Neural progenitor cell (in vitro differentiated cells): ENCODE data around the gene HYCC1. TPM values are rescaled to one million over a fixed set of nuclear protein-coding genes. Genes with fewer than 3 reads are reported as not detected.

Source experiments
- DNase-seq: peaks from one replicate; pipeline ENCODE4 v3.0.0-alpha.2; 2016; ENCODE audit warnings: low spot score
- H2AFZ ChIP-seq: fragments of 200-600 bp; sonication (generic); replicated peaks from 2 replicates; pipeline ENCODE4 v1.6.1; 2016; ENCODE audit warnings: antibody characterized with exemption
- H3F3A ChIP-seq: fragments of 200-600 bp; sonication (generic); 2 replicates; pipeline ENCODE4 v1.6.1; 2016; ENCODE audit warnings: antibody characterized with exemption, low read depth
- H3K27ac ChIP-seq: fragments of 200-600 bp; sonication (generic); 2 replicates; pipeline ENCODE4 v1.5.1; 2016; ENCODE audit warnings: mild to moderate bottlenecking
- H3K27me3 ChIP-seq: fragments of 200-600 bp; sonication (generic); 2 replicates; pipeline ENCODE4 v1.6.1; 2016; ENCODE audit warnings: mild to moderate bottlenecking, moderate library complexity
- H3K36me3 ChIP-seq: fragments of 200-600 bp; sonication (generic); 2 replicates; pipeline ENCODE4 v1.5.1; 2016
- H3K4me1 ChIP-seq: fragments of 200-600 bp; sonication (generic); 2 replicates; pipeline ENCODE4 v1.6.1; 2016; ENCODE audit warnings: mixed run types
- H3K4me2 ChIP-seq: fragments of 200-600 bp; sonication (generic); 2 replicates; pipeline ENCODE4 v1.6.1; 2016
- H3K4me3 ChIP-seq: fragments of 200-600 bp; sonication (generic); 2 replicates; pipeline ENCODE4 v1.5.1; 2016
- H3K79me2 ChIP-seq: fragments of 200-600 bp; sonication (generic); 2 replicates; pipeline ENCODE4 v1.6.1; 2016; ENCODE audit warnings: low read depth
- H3K9ac ChIP-seq: fragments of 200-600 bp; sonication (generic); 2 replicates; pipeline ENCODE4 v1.6.1; 2016
- H3K9me3 ChIP-seq: fragments of 200-600 bp; sonication (generic); 2 replicates; pipeline ENCODE4 v1.5.1; 2016; ENCODE audit warnings: low read depth
- H4K20me1 ChIP-seq: fragments of 200-600 bp; sonication (generic); 2 replicates; pipeline ENCODE4 v1.6.1; 2016; ENCODE audit warnings: low read depth
- H3K27ac Mint-ChIP-seq: 3 replicates; pipeline ENCODE4 v1.8.0; 2021; ENCODE audit warnings: mixed read lengths
- H3K27me3 Mint-ChIP-seq: 2 replicates; pipeline ENCODE4 v1.8.0; 2022; ENCODE audit warnings: low read depth, mild to moderate bottlenecking, inconsistent platforms, moderate library complexity, mixed read lengths; ENCODE audit not compliant: insufficient read depth
- H3K36me3 Mint-ChIP-seq: 3 replicates; pipeline ENCODE4 v1.8.0; 2021; ENCODE audit warnings: mixed read lengths
- H3K4me1 Mint-ChIP-seq: 3 replicates; pipeline ENCODE4 v1.8.0; 2021; ENCODE audit warnings: mixed read lengths
- H3K4me3 Mint-ChIP-seq: 3 replicates; pipeline ENCODE4 v1.8.0; 2021; ENCODE audit warnings: mild to moderate bottlenecking, moderate library complexity, mixed read lengths
- H3K9me3 Mint-ChIP-seq: 3 replicates; pipeline ENCODE4 v1.8.0; 2020; ENCODE audit warnings: mixed read lengths
- EZH2 ChIP-seq: fragments of 200-600 bp; sonication (generic); IDR thresholded peaks from 2 replicates; pipeline ENCODE4 v1.6.1; 2017; ENCODE audit warnings: antibody characterized with exemption, mild to moderate bottlenecking, moderate library complexity
- EZH2phosphoT487 ChIP-seq: fragments of 200-600 bp; sonication (generic); IDR thresholded peaks from 2 replicates; pipeline ENCODE4 v1.6.1; 2017; ENCODE audit warnings: antibody characterized with exemption
- total RNA-seq: library from RNA; depleted of rRNA; stranded (reverse); fragments of >200 nt; gene quantifications from 2 replicates; pipeline ENCODE4 v1.2.3, GENCODE V29; 2015; ENCODE audit warnings: low replicate concordance
- TF ChIP-seq, protein P1 (sequence below): fragments of 200-600 bp; sonication (generic); IDR thresholded peaks from 2 replicates; pipeline ENCODE4 v1.5.1; 2017; ENCODE audit warnings: antibody characterized with exemption, mild to moderate bottlenecking

The HYCC1 gene
- total RNA-seq = 91.0 and 148 TPM in 2 replicates

DNA sequence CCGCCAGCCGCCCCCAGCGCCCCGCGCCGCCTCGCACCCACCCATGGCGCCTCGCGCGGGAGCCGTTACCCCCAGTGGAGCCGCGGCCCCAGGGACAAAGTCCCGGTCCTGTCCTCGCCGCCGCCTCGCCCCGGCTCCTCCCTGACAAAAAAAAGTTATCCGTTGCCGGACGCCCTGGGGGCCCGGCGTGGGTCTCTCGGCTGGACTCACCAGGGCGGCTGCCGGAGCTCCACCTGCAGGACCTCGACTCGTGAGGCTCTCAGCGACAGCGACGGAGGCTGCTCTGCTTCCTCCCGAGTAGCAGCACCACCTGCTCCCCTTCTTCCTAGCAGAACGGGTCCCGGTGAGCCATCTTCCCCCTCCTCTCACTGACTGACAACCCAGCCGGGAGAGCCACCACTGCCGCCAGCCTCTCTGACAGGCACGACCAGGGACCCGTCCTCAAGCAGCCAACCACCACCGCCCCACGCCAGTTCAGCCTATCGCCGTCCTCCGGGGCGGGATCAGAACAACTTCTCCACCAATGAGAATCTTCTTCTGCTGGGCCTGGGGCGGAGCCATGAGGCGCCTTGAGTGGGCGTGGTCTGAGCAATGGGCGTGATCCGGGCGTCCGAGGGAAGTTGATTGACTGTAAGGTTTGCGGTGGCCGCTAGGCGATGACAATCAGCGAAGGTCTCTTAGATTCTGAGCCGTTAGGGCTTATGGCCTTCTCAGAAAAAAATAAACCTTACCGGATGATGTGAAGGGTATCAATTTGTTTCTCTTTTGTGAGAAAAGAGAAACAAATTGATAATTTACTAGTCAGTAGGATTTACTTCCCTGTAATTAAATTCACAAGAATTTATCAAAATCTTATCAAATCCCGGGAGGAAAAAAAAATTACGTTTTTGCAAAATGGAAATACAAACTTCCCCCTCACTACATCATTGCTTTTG, at the start of gene HYCC1:
Gene HYCC1 (minus strand): TSS at position 416 of the 935 bp plus-strand sequence. CDS start 23,019 bp downstream, outside the sequence.
- TF ChIP-seq EZH2 (no peak), EZH2phosphoT487 (no peak)
- TF ChIP-seq, protein P1, sequence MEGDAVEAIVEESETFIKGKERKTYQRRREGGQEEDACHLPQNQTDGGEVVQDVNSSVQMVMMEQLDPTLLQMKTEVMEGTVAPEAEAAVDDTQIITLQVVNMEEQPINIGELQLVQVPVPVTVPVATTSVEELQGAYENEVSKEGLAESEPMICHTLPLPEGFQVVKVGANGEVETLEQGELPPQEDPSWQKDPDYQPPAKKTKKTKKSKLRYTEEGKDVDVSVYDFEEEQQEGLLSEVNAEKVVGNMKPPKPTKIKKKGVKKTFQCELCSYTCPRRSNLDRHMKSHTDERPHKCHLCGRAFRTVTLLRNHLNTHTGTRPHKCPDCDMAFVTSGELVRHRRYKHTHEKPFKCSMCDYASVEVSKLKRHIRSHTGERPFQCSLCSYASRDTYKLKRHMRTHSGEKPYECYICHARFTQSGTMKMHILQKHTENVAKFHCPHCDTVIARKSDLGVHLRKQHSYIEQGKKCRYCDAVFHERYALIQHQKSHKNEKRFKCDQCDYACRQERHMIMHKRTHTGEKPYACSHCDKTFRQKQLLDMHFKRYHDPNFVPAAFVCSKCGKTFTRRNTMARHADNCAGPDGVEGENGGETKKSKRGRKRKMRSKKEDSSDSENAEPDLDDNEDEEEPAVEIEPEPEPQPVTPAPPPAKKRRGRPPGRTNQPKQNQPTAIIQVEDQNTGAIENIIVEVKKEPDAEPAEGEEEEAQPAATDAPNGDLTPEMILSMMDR = peak; percentile 57
- no peaks in the 10 kb centered on the region for H3K36me3 ChIP-seq
- H3K9me3 Mint-ChIP-seq = no peaks in the 10 kb centered on the region
- H3K9ac ChIP-seq = peak within 1 kb of the TSS; percentile 30
- no peaks in the 10 kb centered on the region for H3K36me3 Mint-ChIP-seq
- peak within 1 kb of the TSS; percentile 76 for H3K4me2 ChIP-seq
- H3K4me3 ChIP-seq = peak within 1 kb of the TSS; percentile 85
- DNase-seq = peak; percentile 99
- H3K79me2 ChIP-seq = peaks cover 43% of the 10 kb centered on the region
- peak within 1 kb of the TSS; percentile 82 for H3K27ac ChIP-seq
- peaks cover 22% of the 10 kb centered on the region for H3K4me1 ChIP-seq
- peak within 1 kb of the TSS; percentile 98 for H3K4me3 Mint-ChIP-seq
- H3K4me1 Mint-ChIP-seq = peaks cover 8% of the 10 kb centered on the region
- no peaks in the 10 kb centered on the region for H3K9me3 ChIP-seq
- peak within 1 kb of the TSS; percentile 8 for H2AFZ ChIP-seq
- H3K27me3 ChIP-seq = no peaks in the 10 kb centered on the region
- peaks cover 9% of the 10 kb centered on the region for H3K27me3 Mint-ChIP-seq
- peak within 1 kb of the TSS; percentile 38 for H3K27ac Mint-ChIP-seq
- H3F3A ChIP-seq = peaks cover 15% of the 10 kb centered on the region
- peaks cover 36% of the 10 kb centered on the region for H4K20me1 ChIP-seq

DNA sequence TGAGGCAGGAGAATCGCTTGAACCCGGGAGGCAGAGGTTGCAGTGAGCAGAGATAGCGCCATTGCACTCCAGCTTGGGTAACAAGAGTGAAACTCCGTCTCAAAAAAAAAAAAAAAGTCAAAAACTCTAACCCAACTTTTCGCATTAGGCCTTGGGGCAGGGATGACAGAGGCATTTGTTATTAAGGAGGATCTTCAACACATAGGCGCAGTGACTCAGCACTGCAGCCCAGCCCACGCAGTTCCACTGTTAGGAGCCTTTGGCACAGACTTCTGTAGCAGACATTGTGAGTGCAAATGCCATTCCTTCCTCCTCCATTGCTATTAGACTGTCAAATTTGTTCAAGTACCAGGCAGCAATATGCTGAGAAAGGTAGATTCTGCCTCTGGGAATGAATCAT, 48.5 kb upstream of the HYCC1 start:
- Histone ChIP-seq H3F3A (no peaks in the 10 kb centered on the region), H3K27ac (no peak overlapping the region), H3K27me3 (no peaks in the 10 kb centered on the region), H2AFZ (no peak overlapping the region), H3K36me3 (no peaks in the 10 kb centered on the region), H3K4me3 (no peak overlapping the region), H3K4me1 (peaks cover 5% of the 10 kb centered on the region), H3K4me2 (no peak overlapping the region), H3K9me3 (no peaks in the 10 kb centered on the region), H4K20me1 (no peaks in the 10 kb centered on the region), H3K79me2 (no peaks in the 10 kb centered on the region), H3K9ac (no peak overlapping the region)
- Mint-ChIP-seq H3K9me3 (no peaks in the 10 kb centered on the region), H3K4me1 (no peaks in the 10 kb centered on the region), H3K27me3 (no peaks in the 10 kb centered on the region), H3K27ac (no peak overlapping the region), H3K36me3 (no peaks in the 10 kb centered on the region), H3K4me3 (no peak overlapping the region)
- TF ChIP-seq EZH2 = no peak
- TF ChIP-seq EZH2phosphoT487 = no peak
- TF ChIP-seq, protein P1 = no peak
- no peak for DNase-seq

DNA sequence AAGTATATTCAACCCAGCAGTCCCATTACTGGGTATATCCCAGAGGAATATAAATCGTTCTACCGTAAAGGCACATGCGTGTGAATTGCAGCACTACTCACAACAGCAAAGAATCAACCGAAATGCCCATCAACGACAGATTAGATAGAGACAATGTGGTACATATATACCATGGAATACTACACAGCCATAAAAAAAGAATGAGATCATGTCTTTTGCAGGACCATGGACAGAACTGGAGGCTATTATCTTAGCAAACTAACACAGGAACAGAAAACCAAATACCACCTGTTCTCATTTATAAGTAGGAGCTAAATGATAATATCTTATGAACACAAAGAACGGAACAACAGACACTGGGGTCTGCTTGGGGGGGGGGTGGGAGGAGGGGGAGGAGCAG, 47.4 kb upstream of the HYCC1 start:
- H3K79me2 ChIP-seq = no peaks in the 10 kb centered on the region
- no peaks in the 10 kb centered on the region for H3K4me1 ChIP-seq
- Mint-ChIP-seq H3K27ac (no peak overlapping the region), H3K36me3 (no peaks in the 10 kb centered on the region), H3K27me3 (no peaks in the 10 kb centered on the region), H3K9me3 (no peaks in the 10 kb centered on the region), H3K4me1 (no peaks in the 10 kb centered on the region), H3K4me3 (no peak overlapping the region)
- no peaks in the 10 kb centered on the region for H3K36me3 ChIP-seq
- H3F3A ChIP-seq = no peaks in the 10 kb centered on the region
- no peak overlapping the region for H2AFZ ChIP-seq
- H3K4me3 ChIP-seq = no peak overlapping the region
- H3K4me2 ChIP-seq = no peak overlapping the region
- H3K9ac ChIP-seq = no peak overlapping the region
- no peak overlapping the region for H3K27ac ChIP-seq
- H3K9me3 ChIP-seq = no peaks in the 10 kb centered on the region
- TF ChIP-seq EZH2phosphoT487 = no peak
- no peaks in the 10 kb centered on the region for H4K20me1 ChIP-seq
- no peak for DNase-seq
- H3K27me3 ChIP-seq = no peaks in the 10 kb centered on the region
